GM19328 (cell line): ENCODE measurements around the gene TRPC4AP.

Experiments
- ATAC-seq: cut with Tn5 transposase; IDR thresholded peaks from one replicate; pipeline ENCODE4 v1.9.1; 2021; ENCODE audit warnings: mild to moderate bottlenecking, moderate library complexity; ENCODE audit not compliant: unreplicated experiment

The TRPC4AP gene

GRCh38 chr20:34989670-34990069 is 102.9 kb downstream of the TRPC4AP start:
- ATAC-seq: no peak

- no peak for ATAC-seq
Observed at GRCh38 chr20:34989118-34989517, 103.5 kb downstream of the TRPC4AP start.

GRCh38 chr20:34988191-34988540 is 104.4 kb downstream of the TRPC4AP start:
- no peak for ATAC-seq

- no peak for ATAC-seq
Observed at GRCh38 chr20:34987288-34988190, 105.1 kb downstream of the TRPC4AP start.

- no peak for ATAC-seq
Observed at GRCh38 chr20:34986311-34987287, 106.0 kb downstream of the TRPC4AP start.

GRCh38 chr20:34985461-34986310 is 106.9 kb downstream of the TRPC4AP start:
- ATAC-seq: no peak

GRCh38 chr20:34984756-34985261 is 107.8 kb downstream of the TRPC4AP start:
- ATAC-seq: no peak

GRCh38 chr20:34983995-34984735 is 108.4 kb downstream of the TRPC4AP start:
- ATAC-seq: no peak

- ATAC-seq: no peak
Observed at GRCh38 chr20:34983089-34983820, 109.4 kb downstream of the TRPC4AP start.

- no peak for ATAC-seq
Observed at GRCh38 chr20:34982270-34983088, 110.1 kb downstream of the TRPC4AP start.

- no peak for ATAC-seq
Observed at GRCh38 chr20:34980543-34981233, 111.9 kb downstream of the TRPC4AP start.

- ATAC-seq: no peak
Observed at GRCh38 chr20:34979366-34980153, 113.0 kb downstream of the TRPC4AP start.

GRCh38 chr20:34978092-34978744 is 114.4 kb downstream of the TRPC4AP start:
- no peak for ATAC-seq

GRCh38 chr20:34977365-34978091 is 115.1 kb downstream of the TRPC4AP start:
- ATAC-seq: no peak

- ATAC-seq: no peak
Observed at GRCh38 chr20:34976286-34976685, 116.3 kb downstream of the TRPC4AP start.

GRCh38 chr20:34974246-34974645 is 118.4 kb downstream of the TRPC4AP start:
- no peak for ATAC-seq
